NCI-H2171 (cell line): ENCODE results near the gene PREX1.
"Not testable (repeated sequence)": the region's sequence is repeated elsewhere in the genome, so short reads cannot be mapped to it uniquely, and the experiment has no call there.

Experiments
- DNase-seq: peaks from one replicate; lab custom pipeline; 2025; lab: John Stamatoyannopoulos, UW

The PREX1 gene

DNA sequence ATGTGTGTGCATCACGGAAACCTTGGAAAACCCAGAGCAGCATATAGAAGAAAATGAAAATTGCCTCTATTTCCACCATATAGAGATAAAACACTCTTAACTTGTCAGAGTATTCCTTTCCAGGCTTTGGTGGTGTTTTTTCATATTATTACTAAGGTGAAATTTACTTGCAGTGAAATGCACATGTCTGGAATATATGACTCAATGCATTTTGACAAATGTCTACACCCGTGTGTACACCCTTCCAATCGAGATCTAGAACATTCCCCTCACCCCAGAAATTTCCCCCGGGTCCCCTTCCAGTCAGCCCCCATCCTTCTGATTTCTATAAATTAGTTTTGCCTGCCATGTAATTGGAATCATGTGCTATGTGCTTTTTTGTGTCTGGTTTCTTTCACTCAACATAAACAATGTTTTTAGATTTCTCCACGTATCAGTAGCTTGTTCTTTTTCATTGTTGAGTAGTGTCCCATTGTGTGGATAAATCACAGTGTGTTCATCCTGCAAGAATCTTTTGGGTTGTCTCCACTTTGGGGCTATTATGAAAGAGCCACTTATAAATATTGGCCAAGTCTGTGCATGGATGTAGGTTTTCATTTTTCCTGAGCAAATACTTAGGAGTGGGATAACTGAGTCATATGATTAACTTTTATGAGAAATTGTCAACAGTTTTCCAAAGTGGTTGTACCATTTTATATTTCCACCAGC lies 19.9 kb upstream of the PREX1 start:
- no peak for DNase-seq

- DNase-seq: no peak
Observed at GRCh38 chr20:48846516-48847492, 19.0 kb upstream of the PREX1 start.

DNA sequence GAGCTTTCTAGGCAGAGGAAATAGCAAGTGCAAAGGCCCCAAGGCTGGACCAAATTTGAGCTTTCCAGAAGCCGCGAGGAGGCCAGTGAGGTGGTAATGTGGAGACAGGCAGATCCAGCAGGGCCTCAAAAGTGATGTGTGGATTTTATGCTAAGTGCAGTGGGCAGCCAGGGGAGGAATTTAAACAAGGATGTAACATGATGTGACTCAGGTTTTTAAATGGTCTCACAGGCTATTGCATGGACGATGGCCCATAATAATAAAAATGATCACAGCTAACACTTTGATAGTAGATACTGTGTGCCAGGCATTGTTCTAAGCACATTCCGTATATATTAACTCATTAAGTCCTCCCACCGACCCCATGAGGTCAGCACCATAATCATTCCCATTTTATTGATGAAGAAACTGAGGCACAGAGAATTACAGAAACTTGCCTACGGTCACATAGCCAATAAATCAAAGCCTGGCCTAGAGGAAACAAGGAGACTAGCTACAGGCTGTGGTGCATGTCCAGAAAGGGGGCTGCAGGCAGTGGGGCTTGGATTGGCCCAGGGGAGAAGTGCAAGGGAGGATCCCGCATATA lies 18.0 kb upstream of the PREX1 start:
- no peak for DNase-seq

GRCh38 chr20:48844996-48845395 lies 17.2 kb upstream of the PREX1 start:
- DNase-seq: no peak

DNA sequence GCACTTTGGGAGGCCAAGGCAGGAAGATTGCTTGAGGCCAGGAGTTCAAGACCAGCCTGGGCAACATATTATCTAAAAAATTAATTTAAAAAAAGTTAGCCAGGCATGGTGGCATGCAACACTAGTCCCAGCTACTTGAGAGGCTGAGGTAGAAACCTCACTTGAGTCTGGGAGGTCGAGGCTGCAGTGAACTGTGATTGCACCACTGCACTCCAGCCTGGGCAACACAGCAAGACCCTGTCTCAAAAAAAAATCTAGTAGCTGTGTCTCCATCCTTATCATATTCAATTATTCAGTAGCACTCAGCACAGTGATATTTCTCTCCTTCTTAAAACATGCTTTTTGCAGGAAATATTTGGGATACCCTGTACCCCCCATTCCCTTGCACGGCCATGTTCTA lies 16.1 kb upstream of the PREX1 start:
- DNase-seq: not testable (repeated sequence)

DNA sequence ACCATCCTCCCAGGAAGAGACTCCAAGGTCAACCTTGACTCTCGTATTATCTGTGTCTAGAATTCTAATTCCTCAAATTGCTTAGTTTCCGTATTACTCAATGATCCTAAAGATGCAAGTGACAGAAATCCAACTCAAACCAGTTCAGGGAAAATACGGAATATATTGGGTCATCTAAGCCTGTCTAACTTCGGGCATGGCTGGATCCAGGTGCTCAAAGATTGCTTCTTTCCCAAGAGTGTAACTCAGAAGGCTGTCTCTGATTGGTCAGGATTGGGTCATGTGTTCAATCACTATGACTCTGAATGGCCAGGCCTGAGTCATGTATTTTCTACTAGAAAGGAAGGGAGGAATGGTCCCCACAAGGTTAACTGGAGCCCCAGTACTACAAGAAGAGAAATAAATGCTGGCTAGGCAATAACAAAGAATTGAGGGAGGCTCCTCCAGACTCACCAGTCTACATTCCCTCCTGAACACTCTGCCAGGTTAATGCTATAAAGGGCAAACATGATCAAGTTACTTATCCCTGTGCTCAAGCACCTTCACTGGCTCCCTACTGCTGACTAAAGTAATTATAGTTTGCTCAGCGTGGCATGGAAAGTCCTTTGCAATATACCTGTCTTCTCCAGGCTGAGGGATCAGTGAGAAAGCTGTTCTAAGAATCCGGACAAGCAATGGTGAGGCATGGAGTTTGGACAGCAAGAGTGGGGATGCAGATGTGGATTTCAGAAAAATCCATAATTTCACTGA lies 15.4 kb upstream of the PREX1 start:
- DNase-seq: no peak

DNA sequence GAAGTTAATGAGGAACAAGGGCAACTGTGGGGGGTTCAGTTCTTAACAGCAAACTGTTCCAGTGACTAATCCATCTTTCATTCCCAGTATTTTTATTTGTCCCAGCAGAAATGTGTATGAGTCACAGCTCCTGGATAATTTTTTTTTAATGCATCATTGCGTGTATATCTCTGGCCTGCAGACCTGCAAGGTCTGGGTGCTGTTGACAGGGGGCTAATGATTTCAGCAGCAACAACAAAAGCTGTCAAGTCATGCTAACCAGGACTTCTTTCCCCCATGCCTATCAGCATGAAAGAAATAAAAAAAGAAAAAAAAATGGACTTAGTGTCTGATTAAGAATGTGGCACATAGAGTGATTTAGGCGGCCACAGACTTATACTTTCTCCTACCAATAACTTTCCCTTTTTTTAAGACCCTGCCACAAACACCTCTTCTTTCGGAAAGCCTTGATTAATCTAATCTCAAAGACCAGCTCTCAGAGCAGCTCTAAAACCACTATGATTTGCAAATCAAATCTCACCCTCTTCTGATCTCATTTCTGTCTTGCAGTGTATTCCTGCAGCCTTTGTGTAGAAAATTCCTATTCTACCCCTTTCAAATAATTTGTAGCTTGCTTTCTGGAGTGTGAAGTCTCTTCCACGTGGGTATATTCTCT lies 14.2 kb upstream of the PREX1 start:
- DNase-seq: no peak

GRCh38 chr20:48841196-48841874 lies 13.5 kb upstream of the PREX1 start:
- no peak for DNase-seq

DNA sequence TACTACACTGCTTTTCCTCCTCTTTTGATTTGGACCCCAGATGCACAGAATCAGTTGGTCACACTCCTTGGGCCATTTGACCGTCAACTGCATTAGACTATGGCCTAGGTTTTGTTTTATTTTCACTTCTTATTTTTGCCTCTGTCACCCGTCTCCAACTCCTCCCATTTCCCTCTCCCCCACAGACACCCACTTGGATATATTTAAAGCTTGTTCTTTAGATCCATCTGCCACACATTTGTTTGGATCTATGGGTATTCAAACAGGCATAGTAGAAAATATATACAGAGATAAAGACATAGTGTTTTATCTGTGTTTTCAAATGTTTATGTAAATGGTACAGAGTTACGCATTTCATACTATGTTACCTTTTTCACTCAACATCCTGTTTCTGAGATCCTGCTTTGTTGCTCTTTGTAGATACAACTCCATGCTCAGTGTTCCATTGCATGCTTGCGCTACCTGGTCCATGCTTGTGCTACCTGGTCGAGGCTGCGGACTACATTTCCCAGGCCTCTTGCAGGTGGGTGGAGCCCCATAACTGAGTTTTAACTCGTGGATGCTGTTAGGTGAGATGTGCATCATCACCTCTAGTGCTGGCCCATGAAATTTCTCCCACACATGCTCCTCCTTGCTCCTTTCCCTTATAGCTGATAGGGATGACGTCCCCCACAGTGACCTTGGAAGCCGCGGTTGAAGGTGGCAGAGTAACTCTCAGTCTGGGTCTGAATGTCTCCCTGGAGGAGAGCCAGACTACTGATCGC lies 11.5 kb upstream of the PREX1 start:
- DNase-seq: no peak

DNA sequence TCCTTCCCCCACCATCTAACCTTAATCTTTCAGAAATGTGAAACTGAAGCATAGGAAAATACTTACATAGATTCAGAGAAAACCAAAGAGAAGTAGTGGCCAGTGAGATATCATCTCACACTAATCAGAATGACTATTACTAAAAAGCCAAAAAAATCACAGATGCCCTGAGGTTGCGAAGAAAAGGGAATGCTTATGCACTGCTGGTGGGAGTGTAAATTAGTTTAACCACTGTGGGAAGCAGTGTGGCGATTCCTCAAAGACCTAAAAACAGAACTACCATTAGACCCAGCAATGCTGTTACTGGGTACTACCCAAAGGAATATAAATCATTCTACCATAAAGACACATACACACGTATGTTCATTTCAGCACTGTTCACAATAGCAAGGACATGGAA lies 9.2 kb upstream of the PREX1 start:
- DNase-seq: no peak

- no peak for DNase-seq
Observed at GRCh38 chr20:48835390-48835789, 7.6 kb upstream of the PREX1 start.

- no peak for DNase-seq
Observed at GRCh38 chr20:48834278-48834677, 6.5 kb upstream of the PREX1 start.

DNA sequence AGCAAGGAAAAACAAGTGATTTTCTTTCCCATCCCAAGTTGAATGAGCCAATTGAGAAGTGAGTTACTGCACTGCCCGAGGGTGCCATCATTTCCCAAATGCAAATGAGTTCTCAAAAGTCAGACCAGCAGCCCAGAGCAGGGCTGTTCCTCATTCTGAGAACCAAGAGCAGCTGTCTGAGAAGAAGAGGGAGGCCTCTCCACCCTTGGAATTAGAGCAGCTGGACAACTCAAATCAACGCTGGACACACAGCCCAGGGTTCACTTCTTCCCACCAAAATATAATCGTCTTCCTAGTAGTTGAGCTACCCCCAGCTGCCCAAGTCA lies 4.6 kb upstream of the PREX1 start:
- DNase-seq: no peak

DNA sequence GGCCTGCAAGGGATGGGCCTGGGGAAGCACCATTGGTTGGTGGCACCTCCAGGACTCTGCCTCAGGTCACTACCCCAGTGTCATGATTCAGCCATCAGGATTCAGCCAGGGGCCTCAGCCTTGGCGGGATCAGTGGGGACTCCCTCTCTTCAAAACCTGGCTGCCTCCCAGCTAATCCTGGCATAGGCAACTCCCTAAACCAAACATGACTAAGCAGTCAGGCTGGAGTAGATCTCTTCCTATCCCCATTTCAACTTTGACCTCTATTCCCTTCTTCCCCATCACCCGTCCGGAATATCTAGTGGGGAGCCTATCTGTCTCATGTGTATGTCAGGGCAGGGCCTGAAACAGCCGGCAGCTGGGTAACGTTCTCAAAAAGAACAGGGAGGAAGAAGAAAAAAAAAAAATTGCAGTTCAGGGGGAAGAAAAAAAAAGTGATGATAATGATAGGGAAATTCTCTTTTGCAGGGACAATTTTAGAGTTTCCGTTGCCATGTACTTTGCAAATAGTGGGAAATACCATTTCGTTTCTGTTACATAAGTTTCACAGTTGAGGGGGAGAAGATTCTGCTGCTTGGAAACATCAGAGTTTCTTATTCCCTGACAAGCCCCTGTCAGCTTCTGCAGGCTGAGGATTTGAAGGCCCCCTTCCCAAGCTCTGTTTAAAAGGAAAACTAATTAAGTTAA lies 4.1 kb upstream of the PREX1 start:
- peak; percentile 41 for DNase-seq

DNA sequence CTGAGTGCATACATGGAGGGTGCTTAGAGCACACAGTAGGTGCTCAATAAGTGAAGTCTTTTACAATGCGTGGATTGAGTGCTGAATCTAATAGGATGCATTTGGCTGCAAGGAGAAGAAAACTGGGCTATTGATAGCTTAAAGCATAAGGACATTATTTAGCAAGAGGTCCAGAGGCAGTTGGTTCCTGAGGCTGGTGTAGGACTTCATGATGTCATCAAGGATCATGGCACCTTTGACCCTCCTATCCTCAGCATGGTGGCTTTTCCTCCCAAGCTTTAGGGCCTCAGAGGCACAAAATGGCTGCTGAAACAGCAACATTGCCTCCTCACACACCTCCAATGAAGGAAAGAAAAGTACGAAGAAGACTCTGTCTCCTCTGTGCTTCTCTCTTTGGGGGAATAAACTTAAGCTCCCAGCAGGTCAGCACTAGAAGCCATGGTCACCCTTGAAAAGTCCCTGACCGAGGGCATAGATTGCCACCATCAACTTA lies 3.1 kb upstream of the PREX1 start:
- DNase-seq: no peak

- no peak for DNase-seq
Observed at GRCh38 chr20:48829940-48830339, 2.1 kb upstream of the PREX1 start.

- no peak for DNase-seq
Observed at GRCh38 chr20:48828734-48829460, 1.1 kb upstream of the PREX1 start.

DNA sequence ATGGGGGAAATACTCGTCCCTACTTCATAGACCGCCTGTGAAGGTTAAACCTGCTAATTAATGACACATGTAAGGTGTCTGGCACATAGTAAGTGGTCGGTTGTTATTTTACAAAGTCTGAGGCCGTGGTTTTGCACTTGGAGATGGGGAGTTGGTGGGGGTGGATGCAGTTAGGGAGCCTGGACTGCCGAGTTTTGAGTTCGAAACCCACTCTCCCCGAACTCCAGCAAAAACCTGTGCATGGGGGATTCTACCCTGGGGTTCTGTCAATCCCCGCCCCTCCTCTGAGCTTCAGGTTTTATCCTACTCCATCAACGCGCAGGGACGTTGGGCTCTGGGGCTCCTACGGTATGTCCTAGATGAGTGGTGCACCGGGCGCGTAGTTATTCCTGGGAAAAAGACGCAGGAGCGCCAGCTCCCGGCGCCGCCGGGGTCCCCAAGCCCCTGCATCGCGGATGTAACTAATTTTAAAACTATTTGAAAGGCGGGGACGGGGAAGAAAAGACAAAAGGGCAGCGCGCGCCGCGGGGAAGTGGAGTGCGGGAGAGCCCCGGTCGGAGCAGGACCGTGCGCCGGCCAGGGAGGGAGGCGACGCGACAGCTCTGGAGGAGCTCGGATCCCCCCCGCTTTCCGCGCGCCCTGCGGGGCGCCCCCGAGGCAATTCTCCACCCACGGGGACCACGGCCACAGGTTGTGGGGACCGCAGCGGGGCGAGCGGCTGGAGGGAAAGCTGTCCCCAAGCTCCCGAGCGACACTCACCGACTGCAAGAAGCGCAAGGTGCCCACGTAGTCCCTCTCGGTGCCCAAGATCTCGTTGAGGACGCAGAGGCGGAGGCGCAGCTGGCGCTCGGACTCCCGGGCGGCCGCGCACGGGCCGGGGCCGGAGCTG lies 672 bp downstream of the PREX1 start:
- peak; percentile 45 for DNase-seq
